Erythroblast (primary cell): ENCODE measurements around the gene CHMP4A.

Source experiments
- GATA1 ChIP-seq: IDR thresholded peaks from 2 replicates; pipeline ENCODE4 v1.6.1; 2011; ENCODE audit warnings: low read depth, mild to moderate bottlenecking, control low read depth, low read length, moderate library complexity
- POLR2A ChIP-seq: IDR thresholded peaks from 2 replicates; pipeline ENCODE4 v1.6.1; 2011; ENCODE audit warnings: mild to moderate bottlenecking, low read length

DNA sequence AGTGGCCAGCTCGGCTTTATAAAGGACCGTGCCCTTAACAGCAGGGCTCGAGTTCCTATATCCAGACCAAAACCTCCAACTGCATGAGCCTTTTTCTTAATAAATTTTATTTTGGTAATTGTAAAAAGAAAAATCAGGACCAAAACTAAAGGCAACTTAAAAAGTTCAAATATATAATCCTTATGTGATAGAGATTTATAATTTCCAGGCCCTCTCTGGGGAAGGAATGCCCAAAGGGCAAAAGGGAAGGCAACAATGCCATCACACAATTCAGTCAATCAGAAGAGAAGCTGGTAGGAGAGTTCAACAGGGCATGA lies 24.3 kb downstream of the CHMP4A start:
- no peak for TF ChIP-seq POLR2A
- TF ChIP-seq GATA1: no peak
